ENCODE data around the gene PSD. TPM values are rescaled to one million over a fixed set of nuclear protein-coding genes. Genes with fewer than 3 reads are reported as not detected.

Gene PSD
- polyA plus RNA-seq, 1 donor = 4.9 TPM

DNA sequence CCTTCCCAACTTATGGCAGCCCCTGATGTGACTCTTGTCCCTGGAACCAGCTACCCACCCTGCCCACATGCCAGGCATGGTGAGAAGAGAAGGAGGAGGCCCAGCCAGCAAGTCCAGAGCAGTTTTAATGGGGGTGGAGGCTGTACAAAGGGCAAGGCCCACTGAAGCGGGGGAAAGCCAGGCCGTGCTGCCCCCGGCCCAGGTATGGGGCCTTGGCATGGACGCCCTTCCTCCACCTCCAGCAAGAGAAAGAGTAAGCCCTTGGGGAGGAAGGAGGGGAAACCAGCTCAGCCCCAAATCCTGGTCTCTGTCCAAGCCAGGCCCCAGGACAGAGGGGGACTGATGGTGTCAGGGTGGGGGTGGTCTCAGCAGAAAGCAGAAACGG, 16.1 kb downstream of the PSD start:
- no peak for DNase-seq

DNA sequence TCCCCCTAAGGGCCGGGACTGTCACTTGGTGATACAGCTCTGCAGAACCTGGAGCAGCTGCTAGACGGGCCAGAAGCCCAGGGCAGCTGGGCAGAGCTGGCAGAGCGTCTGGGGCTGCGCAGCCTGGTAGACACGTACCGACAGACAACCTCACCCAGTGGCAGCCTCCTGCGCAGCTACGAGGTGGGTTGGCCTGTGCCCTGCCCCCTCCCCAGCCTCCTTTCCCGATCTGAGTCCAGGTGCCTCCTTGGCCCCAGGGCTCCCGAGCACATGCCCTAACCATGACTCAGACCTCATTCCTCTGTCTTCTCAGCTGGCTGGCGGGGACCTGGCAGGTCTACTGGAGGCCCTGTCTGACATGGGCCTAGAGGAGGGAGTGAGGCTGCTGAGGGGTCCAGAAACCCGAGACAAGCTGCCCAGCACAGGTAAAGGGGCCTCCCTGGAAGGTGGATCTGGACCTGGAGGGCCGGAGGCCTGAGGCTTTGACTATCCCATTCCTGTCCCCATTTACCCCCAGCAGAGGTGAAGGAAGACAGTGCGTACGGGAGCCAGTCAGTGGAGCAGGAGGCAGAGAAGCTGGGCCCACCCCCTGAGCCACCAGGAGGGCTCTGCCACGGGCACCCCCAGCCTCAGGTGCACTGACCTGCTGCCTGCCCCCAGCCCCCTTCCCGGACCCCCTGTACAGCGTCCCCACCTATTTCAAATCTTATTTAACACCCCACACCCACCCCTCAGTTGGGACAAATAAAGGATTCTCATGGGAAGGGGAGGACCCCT, 16.7 kb downstream of the PSD start:
- DNase-seq = no peak

DNA sequence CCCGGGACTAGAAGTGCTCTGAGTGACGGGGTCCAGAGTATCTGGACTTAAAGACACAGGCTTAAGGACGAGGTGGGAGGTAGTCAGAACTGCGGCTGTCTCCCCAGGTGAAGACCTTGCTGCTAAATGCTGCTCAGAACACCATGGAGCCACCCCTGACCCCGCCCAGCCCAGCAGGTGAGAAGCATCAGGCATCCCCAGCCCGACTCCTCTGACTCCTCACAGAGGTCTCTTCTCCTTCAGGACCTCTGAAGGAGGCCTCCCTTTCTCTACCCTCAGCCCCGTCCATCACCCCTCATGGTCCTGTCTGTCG, 17.3 kb downstream of the PSD start:
- DNase-seq = no peak

DNA sequence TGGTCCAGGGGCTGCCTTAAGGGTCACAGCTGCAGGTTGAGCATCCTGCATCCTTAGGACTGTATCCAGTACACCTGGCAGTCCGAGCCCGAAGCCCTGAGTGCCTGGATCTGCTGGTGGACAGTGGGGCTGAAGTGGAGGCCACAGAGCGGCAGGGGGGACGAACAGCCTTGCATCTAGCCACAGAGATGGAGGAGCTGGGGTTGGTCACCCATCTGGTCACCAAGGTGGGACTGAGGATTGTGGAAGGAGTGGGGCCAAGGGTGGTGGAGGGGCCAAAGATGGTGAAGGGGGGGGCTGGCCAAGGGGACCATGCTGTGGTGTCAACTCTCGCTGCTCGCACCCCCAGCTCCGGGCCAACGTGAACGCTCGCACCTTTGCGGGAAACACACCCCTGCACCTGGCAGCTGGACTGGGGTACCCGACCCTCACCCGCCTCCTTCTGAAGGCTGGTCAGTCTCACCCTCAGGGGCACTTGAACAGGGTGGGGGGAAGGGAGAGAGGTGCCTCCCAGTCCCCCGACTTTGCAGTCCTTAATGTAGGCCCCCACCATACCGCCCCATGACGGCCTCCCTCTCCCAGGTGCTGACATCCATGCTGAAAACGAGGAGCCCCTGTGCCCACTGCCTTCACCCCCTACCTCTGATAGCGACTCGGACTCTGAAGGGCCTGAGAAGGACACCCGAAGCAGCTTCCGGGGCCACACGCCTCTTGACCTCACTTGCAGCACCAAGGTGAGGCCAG, 17.8 kb downstream of the PSD start:
- DNase-seq = no peak

DNA sequence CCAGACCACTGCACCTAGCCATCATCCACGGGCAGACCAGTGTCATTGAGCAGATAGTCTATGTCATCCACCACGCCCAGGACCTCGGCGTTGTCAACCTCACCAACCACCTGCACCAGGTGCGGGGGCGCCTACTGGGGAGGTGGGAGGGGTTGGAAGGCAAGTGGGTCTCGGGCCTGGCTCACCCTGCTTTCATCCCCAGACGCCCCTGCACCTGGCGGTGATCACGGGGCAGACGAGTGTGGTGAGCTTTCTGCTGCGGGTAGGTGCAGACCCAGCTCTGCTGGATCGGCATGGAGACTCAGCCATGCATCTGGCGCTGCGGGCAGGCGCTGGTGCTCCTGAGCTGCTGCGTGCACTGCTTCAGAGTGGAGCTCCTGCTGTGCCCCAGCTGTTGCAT, 18.5 kb downstream of the PSD start:
- no peak for DNase-seq

DNA sequence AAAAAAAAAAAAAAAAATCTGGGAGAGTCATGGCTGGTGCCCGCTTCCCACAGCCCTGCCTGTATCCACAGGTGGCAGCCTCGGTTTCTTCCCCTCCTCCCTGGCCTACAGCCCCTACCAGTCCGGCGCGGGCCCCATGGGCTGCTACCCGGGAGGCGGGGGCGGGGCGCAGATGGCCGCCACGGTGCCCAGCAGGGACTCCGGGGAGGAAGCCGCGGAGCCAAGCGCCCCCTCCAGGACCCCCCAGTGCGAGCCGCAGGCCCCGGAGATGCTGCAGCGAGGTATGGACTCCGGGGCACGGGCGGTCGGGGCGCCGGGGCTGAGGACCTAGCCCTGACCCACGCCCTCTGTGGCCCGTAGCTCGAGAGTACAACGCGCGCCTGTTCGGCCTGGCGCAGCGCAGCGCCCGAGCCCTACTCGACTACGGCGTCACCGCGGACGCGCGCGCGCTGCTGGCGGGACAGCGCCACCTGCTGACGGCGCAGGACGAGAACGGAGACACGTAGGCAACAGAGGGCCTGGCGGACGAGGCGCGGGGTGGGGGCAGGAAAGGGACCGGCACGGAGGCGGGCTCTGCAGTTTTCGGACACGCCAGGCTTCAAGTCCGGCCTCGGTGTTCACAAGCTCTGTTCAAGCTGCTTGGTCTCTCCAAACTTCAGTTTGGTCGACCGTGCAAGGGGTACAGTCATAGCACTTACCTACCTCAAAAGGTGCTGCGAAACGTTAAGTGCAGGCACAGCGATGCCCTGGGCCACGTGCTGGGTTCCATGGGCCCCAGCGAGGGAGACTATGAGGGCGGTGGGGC, 19.2 kb downstream of the PSD start:
- peak; percentile 93 for DNase-seq

DNA sequence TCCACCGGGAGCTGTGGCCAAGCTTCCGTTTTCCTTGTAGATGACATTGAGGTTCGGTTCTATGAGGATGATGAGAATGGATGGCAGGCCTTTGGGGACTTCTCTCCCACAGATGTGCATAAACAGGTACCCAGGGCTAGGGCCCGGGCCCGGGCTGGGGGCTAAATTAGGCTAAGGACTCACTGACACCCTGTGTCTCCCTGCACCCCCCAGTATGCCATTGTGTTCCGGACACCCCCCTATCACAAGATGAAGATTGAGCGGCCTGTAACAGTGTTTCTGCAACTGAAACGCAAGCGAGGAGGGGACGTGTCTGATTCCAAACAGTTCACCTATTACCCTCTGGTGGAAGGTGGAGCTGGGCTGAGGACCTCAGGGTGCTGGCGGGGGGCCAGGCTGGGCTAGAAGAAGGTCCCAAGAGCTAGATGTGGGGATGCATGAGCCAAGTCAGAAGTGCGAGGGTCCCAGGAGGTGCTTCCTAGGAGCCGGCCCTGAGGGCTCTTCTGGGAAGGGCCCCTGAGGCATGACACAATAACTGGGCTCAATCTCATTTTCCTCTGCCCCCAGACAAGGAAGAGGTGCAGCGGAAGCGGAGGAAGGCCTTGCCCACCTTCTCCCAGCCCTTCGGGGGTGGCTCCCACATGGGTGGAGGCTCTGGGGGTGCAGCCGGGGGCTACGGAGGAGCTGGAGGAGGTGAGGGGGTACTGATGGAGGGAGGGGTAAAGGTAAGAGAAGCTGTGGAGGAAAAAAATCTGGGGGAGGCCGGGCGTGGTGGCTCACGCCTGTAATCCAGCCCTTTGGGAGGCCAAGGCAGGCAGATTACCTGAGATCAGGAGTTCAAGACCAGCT, 20.2 kb downstream of the PSD start:
- DNase-seq = no peak

DNA sequence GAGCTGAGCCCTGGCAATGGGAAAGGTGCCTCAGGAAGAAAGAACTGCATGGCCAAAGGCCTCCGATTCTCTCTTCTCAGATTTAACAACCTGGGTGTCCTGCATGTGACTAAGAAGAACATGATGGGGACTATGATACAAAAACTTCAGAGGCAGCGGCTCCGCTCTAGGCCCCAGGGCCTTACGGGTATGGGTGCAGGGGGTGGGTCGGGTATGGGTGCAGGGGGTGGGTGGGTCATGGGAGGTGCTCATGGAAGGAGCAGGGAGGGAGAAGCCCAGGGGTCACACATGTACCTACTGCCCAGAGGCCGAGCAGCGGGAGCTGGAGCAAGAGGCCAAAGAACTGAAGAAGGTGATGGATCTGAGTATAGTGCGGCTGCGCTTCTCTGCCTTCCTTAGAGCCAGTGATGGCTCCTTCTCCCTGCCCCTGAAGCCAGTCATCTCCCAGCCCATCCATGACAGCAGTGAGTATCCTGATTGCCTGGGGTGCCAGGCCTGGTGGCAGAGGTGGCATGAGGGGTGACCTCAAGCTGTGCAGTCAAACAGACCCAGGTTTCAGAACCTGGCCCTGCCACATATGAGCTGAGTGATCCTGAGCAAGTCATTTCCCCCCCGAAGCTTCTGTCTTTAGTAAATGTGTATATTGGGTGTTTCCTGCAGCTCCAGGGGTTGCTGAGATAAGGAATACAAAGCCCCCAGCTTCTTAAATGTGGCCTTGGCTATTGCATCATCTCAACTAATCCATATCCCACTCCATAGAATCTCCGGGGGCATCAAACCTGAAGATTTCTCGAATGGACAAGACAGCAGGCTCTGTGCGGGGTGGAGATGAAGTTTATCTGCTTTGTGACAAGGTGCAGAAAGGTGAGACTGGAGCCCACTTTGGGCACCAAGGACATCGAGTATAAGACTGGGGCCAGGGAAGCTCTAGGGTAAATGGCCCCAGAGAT, 21.1 kb downstream of the PSD start:
- no peak for DNase-seq

DNA sequence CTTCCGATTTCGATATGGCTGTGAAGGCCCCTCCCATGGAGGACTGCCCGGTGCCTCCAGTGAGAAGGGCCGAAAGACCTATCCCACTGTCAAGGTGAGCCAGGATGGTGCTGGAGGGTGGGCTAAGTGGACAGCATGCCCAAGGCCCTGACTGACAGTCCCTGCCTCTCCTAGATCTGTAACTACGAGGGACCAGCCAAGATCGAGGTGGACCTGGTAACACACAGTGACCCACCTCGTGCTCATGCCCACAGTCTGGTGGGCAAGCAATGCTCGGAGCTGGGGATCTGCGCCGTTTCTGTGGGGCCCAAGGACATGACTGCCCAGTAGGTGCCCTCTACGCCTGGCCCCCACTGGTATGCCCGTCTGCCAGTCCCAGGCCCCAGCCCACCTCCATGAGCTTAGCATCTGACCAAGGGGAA, 21.8 kb downstream of the PSD start:
- DNase-seq = no peak

DNA sequence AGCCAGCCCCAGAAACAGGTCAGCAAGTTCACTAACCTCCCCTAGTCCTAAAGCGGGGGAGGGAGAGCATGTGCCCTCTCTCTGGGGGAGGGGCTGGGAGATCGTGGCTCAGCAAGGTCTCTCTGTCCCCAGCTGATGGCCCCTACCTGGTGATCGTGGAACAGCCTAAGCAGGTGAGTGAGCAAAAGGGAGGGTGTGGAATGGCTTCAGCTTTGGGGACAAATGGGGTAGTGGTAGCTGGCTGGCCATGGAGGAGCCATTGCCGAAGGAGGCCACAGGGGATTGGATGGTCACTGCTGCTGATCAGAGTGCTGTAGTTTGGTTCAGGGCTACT, 22.3 kb downstream of the PSD start:
- no peak for DNase-seq

DNA sequence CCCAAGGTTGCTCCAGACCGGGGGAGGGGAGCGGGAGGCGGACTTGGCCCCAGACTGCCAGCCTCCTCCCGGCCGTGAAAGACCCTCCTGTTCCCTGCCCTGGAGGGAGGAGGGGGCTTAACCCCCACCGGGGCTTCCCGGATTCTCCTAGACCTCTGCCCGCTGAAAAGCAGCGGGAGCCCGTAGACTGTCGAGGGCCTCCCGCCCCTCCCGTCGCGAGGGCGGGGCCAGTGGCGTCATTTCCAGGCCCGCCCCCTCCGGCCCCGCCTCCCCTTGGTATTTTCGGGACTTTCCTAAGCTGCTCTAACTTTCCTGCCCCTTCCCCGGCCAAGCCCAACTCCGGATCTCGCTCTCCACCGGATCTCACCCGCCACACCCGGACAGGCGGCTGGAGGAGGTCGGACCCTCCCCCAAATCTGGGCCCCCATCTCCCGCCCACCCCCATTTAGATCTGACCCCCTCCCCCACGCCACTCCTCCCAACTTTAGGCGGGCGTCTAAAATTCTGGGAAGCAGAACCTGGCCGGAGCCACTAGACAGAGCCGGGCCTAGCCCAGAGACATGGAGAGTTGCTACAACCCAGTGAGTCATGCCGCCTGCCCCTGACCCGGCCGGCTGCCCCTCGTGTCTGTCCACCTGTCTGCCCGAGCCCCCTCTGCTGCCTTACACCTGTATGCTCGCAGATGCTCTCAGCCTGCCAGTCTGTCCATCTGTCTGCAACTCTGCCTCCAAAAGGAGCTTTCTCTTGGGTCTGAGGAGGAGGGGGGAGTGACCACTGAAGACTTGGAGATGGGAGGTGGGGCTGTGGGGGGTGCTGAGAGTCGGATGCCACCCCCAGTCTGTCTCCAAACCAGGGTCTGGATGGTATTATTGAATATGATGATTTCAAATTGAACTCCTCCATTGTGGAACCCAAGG, 22.9 kb downstream of the PSD start, which contains the start of gene NFKB2:
TSS of gene NFKB2 (plus strand) at position 306 of the 917 bp plus-strand sequence. CDS start at position 561, 255 bp downstream.
- peak; percentile 94 for DNase-seq

DNA sequence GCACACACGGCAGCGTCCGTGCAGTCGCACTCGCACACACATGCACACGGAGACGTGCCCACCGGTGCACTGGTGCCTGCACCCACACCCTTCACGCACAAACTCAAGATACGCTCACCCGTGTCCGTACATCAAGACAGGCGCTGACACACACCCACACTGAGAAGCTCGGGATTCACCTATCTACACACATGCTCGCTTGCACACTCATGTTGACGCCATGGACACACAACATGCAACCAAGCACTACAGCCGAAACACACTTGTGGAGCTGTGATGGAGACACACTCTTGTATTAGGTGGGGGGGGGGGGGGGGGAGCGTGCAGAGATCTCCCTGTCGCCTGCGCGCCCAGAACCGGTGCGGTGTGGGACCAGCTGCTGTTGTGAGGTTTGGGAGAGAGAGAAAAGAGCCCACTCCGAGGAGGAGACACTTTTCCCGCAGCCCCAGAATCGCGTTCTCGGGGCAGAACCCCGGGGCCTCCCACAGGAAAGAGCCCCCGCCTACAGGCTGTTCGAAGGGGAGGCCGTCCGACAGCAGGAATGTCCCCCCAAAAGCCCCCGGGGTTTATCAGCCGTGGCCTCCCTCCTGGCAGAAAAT, 23.7 kb downstream of the PSD start:
- no peak for DNase-seq

DNA sequence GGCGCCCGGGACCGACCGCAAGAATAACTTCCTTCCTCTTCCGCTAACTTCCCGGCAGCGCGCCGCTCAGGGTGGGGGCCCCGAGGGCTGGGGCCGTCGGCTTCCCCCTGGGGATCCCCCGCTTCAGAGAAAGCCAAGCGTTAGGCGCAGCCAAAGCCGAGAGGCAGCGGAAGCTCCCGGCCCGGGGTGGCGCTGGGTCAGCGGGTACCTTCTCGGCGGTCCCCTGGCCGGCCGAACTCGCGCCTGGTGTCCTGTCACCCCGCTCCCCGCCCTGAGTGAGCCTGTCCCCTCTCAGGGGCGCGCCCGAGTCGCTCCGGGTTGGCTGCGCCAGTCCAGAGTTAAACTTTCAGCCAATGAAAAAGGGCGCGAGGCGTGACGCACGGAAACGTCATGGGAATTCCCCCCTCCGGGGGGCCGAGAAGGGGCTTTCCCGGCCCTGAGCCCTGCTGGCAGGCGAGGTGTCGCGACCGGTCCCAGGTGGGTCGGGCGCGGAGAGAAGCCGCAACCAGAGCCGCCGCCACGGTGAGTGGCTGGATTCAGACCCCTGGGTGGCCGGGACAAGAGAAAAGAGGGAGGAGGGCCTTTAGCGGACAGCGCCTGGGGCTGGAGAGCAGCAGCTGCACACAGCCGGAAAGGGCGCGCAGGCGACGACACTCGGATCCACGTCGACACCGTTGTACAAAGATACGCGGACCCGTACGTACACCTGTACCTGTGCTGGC, 24.3 kb downstream of the PSD start:
- peak; percentile 91 for DNase-seq

DNA sequence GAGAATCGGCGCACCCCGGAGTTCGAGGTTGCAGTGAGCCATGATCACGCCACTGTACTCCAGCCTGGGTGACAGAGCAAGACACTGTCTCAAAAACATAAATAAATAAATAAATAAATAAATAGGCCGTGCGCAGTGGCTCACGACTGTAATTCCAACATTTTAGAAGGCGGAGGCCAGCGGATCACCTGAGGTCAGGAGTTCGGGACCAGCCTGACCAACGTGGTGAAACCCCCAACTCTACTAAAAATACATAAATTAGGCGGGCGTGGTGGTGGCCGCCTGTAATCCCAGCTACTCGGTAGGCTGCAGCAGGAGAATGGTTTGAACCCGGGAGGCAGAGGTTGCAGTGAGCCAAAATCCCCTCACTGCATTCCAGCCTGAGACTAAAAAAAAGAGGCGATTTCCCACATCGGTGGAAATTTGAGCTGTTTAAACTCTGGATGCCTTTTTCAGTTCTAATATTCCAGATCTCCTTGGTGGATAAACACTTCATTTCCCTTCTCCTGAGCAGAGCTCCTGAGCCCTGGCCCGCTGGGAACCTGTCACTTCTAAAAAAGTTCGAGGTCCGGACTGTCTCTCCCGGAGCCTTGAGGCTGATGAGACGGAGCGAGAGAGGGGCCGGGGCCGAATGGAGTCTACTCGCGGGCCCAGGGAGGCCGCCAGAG, 25.0 kb downstream of the PSD start:
- no peak for DNase-seq

DNA sequence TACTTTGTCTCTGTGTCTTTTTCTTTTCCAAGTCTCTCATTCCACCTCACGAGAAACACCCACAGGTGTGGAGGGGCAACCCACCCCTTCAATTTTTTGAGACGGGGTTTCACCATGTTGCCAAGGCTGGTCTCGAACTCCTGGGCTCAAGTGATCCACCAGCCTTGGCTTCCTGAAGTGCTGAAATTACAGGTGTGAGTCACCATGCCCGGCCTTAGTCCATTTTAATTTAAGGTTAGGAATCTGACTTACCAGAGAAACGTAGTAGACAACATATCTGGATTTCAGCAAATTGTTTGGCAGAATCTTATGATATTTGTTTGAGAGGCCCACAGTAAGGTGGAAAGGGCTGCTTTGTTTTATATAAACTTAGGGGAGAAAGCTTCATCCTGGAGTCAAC, 26.3 kb downstream of the PSD start:
- no peak for DNase-seq

DNA sequence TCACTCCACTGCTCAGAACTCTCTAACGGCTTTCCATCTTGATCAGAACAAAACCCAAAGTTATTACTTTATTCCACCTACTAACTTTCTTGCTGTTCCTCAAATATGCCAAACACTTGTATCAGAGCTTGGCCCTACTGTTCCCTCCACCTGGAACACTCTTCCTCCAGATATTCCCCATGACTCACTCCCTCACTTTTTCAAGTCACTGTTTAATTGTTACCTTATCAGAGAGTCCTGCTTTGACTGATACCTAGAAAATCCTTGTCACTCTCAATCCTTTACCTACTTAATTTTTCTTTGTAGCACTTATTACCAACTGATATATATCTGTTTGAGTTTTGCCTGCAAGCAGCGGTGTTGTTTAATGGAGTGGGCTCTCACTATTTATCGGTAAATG, 28.7 kb downstream of the PSD start:
- no peak for DNase-seq

DNA sequence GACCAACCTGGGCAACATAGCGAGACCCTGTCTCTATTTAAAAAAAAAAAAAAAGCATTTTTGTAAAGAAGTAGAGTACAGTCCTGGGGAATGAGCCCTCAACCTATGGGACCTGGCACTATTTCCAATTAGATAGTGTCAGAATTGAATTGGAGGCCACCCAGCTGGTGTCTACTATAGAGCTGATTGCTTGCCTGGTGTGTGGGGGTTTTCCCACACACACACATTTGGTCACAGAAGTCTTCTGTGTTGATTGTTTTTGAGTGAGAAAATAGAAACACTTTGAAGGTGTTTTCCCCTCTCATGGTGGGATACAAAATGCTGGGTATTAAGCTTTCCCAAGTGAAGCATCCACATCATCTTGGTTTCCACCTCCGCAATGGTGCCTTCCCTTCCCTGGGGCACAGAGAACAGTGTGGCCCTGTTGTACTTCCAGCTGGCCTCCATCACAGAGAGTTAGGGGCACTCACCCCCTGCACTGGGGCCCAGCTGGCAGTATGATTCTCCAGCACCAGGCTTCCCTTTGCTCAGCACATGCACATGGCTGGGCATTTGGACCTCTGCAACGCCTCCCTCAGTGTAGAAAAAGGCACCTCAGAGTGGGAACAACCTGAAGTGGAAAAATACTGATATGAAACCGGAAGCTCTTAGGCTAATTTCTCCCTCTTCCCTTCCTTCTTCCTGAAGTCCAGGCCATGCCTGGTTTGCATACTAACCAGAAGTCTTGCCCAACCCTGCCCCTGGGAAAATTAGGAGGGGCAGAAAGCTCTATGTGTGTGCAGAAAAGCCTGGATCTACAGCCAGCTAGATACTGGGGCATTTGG, 33.8 kb downstream of the PSD start:
- no peak for DNase-seq

DNA sequence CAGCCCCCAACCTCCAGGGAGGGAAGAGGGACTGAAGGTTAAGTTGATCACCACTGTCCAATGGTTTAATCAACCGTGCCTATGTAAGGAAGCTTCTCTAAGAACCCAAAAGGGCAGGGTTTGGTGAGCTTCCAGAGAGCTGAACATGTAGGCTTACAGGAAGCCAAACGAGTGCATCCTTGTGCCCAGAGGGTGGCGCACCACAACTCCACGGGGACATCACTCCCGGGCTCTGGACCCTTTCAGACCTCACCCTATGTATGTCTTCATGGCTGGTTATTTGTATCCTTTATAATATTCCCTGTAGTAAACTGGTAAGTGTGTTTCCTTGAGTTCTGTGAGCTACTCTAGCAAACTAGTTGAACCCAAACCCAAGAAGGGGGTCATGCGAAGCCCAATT, 34.5 kb downstream of the PSD start:
- no peak for DNase-seq

Measured in hindlimb muscle (tissue), 1 donor.